Spleen (tissue), 11 donors: Measurements from ENCODE around the gene CTBP1. TPM values are rescaled to one million over a fixed set of nuclear protein-coding genes. Genes with fewer than 3 reads are reported as not detected.

Experiments
- DNase-seq: peaks from one replicate; pipeline ENCODE4 v3.0.0-alpha.2; 2020
- H3K27ac ChIP-seq, 8 donors: fragments of 200-600 bp; sonication (generic) in 7 of 8; 1 replicate in 4 of 8; 2 replicates in 4 of 8; pipeline versions ENCODE4 v1.5.0 to v1.8.0; 2016 to 2021; ENCODE audit warnings: inconsistent platforms in 4 of 8, mild to moderate bottlenecking in 4 of 8, moderate library complexity in 1 of 8
- H3K27me3 ChIP-seq, 7 donors: fragments of 200-600 bp; sonication (generic) in 6 of 7; replicated peaks in 1 of 7; 1 replicate in 4 of 7; 2 replicates in 3 of 7; pipeline versions ENCODE4 v1.5.0 to v1.8.0; 2016 to 2021; ENCODE audit warnings: inconsistent platforms in 3 of 7, mild to moderate bottlenecking in 1 of 7
- H3K36me3 ChIP-seq, 6 donors: fragments of 200-600 bp; sonication (generic) in 5 of 6; 1 replicate in 4 of 6; 2 replicates in 2 of 6; pipeline versions ENCODE4 v1.5.0 to v1.8.0; 2016 to 2021; ENCODE audit warnings: inconsistent platforms in 2 of 6
- H3K4me1 ChIP-seq, 6 donors: fragments of 200-600 bp; sonication (generic) in 5 of 6; 1 replicate in 3 of 6; 2 replicates in 3 of 6; pipeline versions ENCODE4 v1.5.0 to v1.8.0; 2016 to 2021; ENCODE audit warnings: inconsistent platforms in 3 of 6
- H3K4me3 ChIP-seq, 8 donors: fragments of 200-600 bp; sonication (generic) in 7 of 8; 1 replicate in 4 of 8; 2 replicates in 4 of 8; pipeline versions ENCODE4 v1.5.0 to v1.8.0; 2016 to 2021; ENCODE audit warnings: inconsistent platforms in 4 of 8, mild to moderate bottlenecking in 4 of 8, moderate library complexity in 2 of 8
- H3K9me3 ChIP-seq, 8 donors: fragments of 200-600 bp; sonication (generic) in 7 of 8; 1 replicate in 4 of 8; 2 replicates in 4 of 8; pipeline versions ENCODE4 v1.5.0 to v1.8.0; 2016 to 2021; ENCODE audit warnings: inconsistent platforms in 4 of 8
- CTCF ChIP-seq, 11 experiments: fragments of 200-600 bp in 7 of 11; fragments of 450-650 bp in 4 of 11; sonication (generic) in 4 of 11; IDR thresholded peaks in 8 of 11; conservative IDR thresholded peaks in 3 of 11; 1 replicate in 7 of 11; 2 replicates in 4 of 11; pipeline versions ENCODE4 v1.4.0 to v1.8.0; 2016 to 2021; ENCODE audit warnings: antibody characterized with exemption in 11 of 11, inconsistent platforms in 4 of 11, mild to moderate bottlenecking in 1 of 11
- POLR2A ChIP-seq, 3 donors: fragments of 450-650 bp; IDR thresholded peaks; one replicate each; pipeline ENCODE4 v1.5.1; 2017; ENCODE audit warnings: antibody characterized with exemption in 3 of 3, mild to moderate bottlenecking in 1 of 3
- POLR2AphosphoS5 ChIP-seq, 3 donors: sonication (generic); formaldehyde crosslinking; IDR thresholded peaks; one replicate each; pipeline ENCODE4 v1.5.1; 2017; ENCODE audit warnings: antibody characterized with exemption in 3 of 3
- WGBS, 5 donors: extraction: QIAGEN DNeasy Blood & Tissue Kit in 3 of 5; methylation state at CpG; one replicate each; pipeline versions ENCODE4 v1.1.5 to v1.1.7; 2013 to 2018; 5-methylcytosine and 5-hydroxymethylcytosine counted together
- intact Hi-C: fragments of 100-400 bp; cut with DNase I; formaldehyde crosslinking; loops from one replicate; pipeline ENCODE4 v1.15.0; 2023; ENCODE audit warnings: low total_unique reads
- polyA plus RNA-seq, 3 donors: library from polyadenylated mRNA; stranded (reverse); fragments of 200-250 nt; gene quantifications; one replicate each; pipeline ENCODE4 v1.2.1, GENCODE V29; 2013
- total RNA-seq, 7 donors: library from RNA; depleted of rRNA in 3 of 7; stranded (reverse); fragments of >200 nt in 3 of 7; fragmentation: NEBNext Ultra II Directional in 4 of 7; extraction: Animal tissue kit (Norgen Biotek cat#: 25700) in 4 of 7; gene quantifications; one replicate each; pipeline versions ENCODE4 v1.1.0 to v1.2.1, GENCODE V29; 2016 to 2021
- donor health status: healthy with polysubstance abuse.
- donor health status: DM: no; HTN: no; CAD: no; lungs with moderate emphysema.
- donor health status: DM: no; HTN: no; CAD: no.
- donor health status: Bipolar disorder and iron deficiency.
- donor health status: healthy.
- donor health status: DM: no; HTN: no; CAD: no.
- donor health status: DM: yes; HTN: yes; CAD: no.

CTBP1 gene
- total and polyA plus RNA-seq, 10 donors: 101 to 226 (median 187) TPM

- Histone ChIP-seq H3K27ac (no peak overlapping the region), H3K36me3 (peaks cover 0 to 5% (median 0%) of the 10 kb centered on the region in 6 donors), H3K9me3 (no peaks in the 10 kb centered on the region), H3K4me3 (no peak overlapping the region), H3K4me1 (no peaks in the 10 kb centered on the region), H3K27me3 (no peaks in the 10 kb centered on the region)
- TF ChIP-seq POLR2A (IDR thresholded peaks at IDR 0.05): no peak
- TF ChIP-seq POLR2AphosphoS5 (IDR thresholded peaks at IDR 0.05): no peak
- no peak for TF ChIP-seq CTCF (IDR thresholded peaks at IDR 0.05 in 8 of 11, conservative IDR thresholded peaks at IDR 0.05 in 3 of 11)
- no peak for DNase-seq
- intact Hi-C loops: no loop called here
- 89 to 97% (median 93%) methylated on average over 10 of the region's 10 CpGs for WGBS, 5 donors
These were observed 30.3 kb upstream of the CTBP1 start for GRCh38 chr4:1279253-1279652.

- DNase-seq: peak; percentile 62
- no peak overlapping the region for H3K4me3 ChIP-seq
- intact Hi-C loops: no loop called here
- no peak for TF ChIP-seq POLR2AphosphoS5 (IDR thresholded peaks at IDR 0.05)
- peak in 3 of 11 experiments; percentile 20 to 29 (median 22) for TF ChIP-seq CTCF (IDR thresholded peaks at IDR 0.05 in 8 of 11, conservative IDR thresholded peaks at IDR 0.05 in 3 of 11)
- 83 to 87% (median 85%) methylated on average over 14 to 15 of the region's 15 CpGs for WGBS, 5 donors
- H3K36me3 ChIP-seq: peaks cover 0 to 5% (median 0%) of the 10 kb centered on the region in 6 donors
- H3K9me3 ChIP-seq: no peaks in the 10 kb centered on the region
- H3K4me1 ChIP-seq: no peaks in the 10 kb centered on the region
- no peak overlapping the region for H3K27ac ChIP-seq
- H3K27me3 ChIP-seq: no peaks in the 10 kb centered on the region
These were observed 29.0 kb upstream of the CTBP1 start for GRCh38 chr4:1277667-1278665.

DNA sequence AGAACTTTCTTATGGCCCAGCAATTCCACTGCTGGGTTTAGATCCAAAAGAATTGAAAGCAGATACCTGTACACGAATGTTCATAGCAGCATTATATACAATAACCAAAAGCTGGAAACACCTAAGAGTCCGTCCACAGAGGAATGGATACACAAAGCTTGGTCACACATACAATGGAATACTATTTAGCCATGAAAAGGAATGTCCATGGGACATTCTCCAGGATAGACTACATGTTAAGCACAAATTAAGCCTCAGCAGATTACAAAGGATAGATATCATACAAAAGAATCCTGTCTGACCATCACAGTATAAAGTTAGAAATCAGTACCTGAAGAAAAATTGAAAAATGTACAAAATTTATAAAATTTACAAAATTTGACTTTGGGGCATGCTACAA lies 28.1 kb upstream of the CTBP1 start:
- no peak for TF ChIP-seq CTCF (IDR thresholded peaks at IDR 0.05 in 8 of 11, conservative IDR thresholded peaks at IDR 0.05 in 3 of 11)
- TF ChIP-seq POLR2AphosphoS5 (IDR thresholded peaks at IDR 0.05): no peak
- TF ChIP-seq POLR2A (IDR thresholded peaks at IDR 0.05): no peak
- intact Hi-C loops: no loop called here
- no peaks in the 10 kb centered on the region for H3K4me1 ChIP-seq
- no peaks in the 10 kb centered on the region for H3K27me3 ChIP-seq
- H3K36me3 ChIP-seq: peaks cover 0 to 5% (median 0%) of the 10 kb centered on the region in 6 donors
- no peak overlapping the region for H3K27ac ChIP-seq
- no peak for DNase-seq
- no peak overlapping the region for H3K4me3 ChIP-seq
- 88 to 95% (median 90%) methylated on average over 2 of the region's 2 CpGs for WGBS, 5 donors
- H3K9me3 ChIP-seq: no peaks in the 10 kb centered on the region

GRCh38 chr4:1274871-1275270 lies 25.9 kb upstream of the CTBP1 start:
- intact Hi-C loops: no loop called here
- Histone ChIP-seq H3K27ac (peak overlapping the region in 2 of 8 donors; percentile 23 to 37), H3K27me3 (no peaks in the 10 kb centered on the region), H3K36me3 (peaks cover 0 to 5% (median 0%) of the 10 kb centered on the region in 6 donors), H3K4me1 (peaks cover 0 to 4% (median 0%) of the 10 kb centered on the region in 6 donors), H3K9me3 (peaks cover 0 to 5% (median under 1%) of the 10 kb centered on the region in 8 donors), H3K4me3 (no peak overlapping the region)
- WGBS, 5 donors: 67 to 77% (median 70%) methylated on average over 9 of the region's 9 CpGs
- DNase-seq: no peak
- TF ChIP-seq CTCF (IDR thresholded peaks at IDR 0.05 in 8 of 11, conservative IDR thresholded peaks at IDR 0.05 in 3 of 11): no peak
